ENCODE measurements around the gene NCAM2. TPM values are rescaled to one million over a fixed set of nuclear protein-coding genes. Genes with fewer than 3 reads are reported as not detected.

The NCAM2 gene
- total RNA-seq, 1 experiment from 2014 or later: not detected

- TF ChIP-seq EZH2phosphoT487 (IDR thresholded peaks at IDR 0.05; ENCODE audit: borderline replicate concordance): no peak
- no peak for TF ChIP-seq EGR1 (IDR thresholded peaks at IDR 0.05; ENCODE audit: low read depth)
- no peak for TF ChIP-seq TCF7L2 (IDR thresholded peaks at IDR 0.05; ENCODE audit: borderline replicate concordance, extremely low read depth, insufficient read depth, insufficient read length)
- no peak for TF ChIP-seq SP1 (IDR thresholded peaks at IDR 0.05; ENCODE audit: low read depth)
- no peak for TF ChIP-seq EZH2 (IDR thresholded peaks at IDR 0.05)
- no peak for TF ChIP-seq ELF1 (IDR thresholded peaks at IDR 0.05; ENCODE audit: borderline replicate concordance, low read depth)
- TF ChIP-seq CEBPB (IDR thresholded peaks at IDR 0.05; ENCODE audit: low read depth): no peak
- no peak for TF ChIP-seq POLR2A (IDR thresholded peaks at IDR 0.05; ENCODE audit: borderline replicate concordance, extremely low read depth, insufficient read depth, insufficient read length)
- TF ChIP-seq, protein P1, sequence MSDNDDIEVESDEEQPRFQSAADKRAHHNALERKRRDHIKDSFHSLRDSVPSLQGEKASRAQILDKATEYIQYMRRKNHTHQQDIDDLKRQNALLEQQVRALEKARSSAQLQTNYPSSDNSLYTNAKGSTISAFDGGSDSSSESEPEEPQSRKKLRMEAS (IDR thresholded peaks at IDR 0.05): no peak
- TF ChIP-seq ZNF274 (IDR thresholded peaks at IDR 0.05; ENCODE audit: low read depth, low read length): no peak
- no peak for TF ChIP-seq JUND (IDR thresholded peaks at IDR 0.05)
Observed at GRCh38 chr21:21200939-21201615, 202.9 kb downstream of the NCAM2 start (continued).

DNA sequence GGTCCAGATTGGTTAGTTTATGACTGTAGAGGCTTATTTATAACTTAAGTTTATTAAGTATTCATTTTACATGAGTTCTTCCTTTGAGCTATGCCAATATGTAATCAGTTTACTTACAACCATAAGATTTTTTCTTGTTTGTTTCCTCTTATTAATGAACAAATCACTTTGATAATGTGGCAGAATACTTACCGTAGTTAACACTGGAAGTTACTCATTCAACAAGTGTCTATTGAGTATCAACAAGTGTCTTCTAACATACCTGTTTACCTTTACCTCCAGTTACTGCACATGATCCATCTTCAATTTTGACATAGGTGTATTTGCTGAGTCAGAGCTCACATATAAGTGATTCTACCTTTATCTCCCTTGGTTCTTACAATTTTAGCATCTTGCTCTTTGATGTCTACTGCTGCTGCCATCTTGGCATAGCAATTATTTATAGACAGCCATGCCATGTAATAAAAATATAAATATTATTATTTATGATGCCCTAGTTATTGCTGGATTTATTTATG, 205.7 kb downstream of the NCAM2 start:
- no TSS peak for BruUV-seq (replicated peaks)
- Histone ChIP-seq H3K9me3 (ENCODE audit: control insufficient read depth in 1 of 2, insufficient read depth in 1 of 2, low read depth in 1 of 2, low read length in 2 of 2) (peaks cover 4 to 27% of the 10 kb centered on the region in 2 experiments; a peak in 3 of 4 replicates), H3K9me2 (ENCODE audit: insufficient read depth) (no peaks in the 10 kb centered on the region), H3K27ac (ENCODE audit: low read depth, low read length) (no peak overlapping the region), H4K20me1 (ENCODE audit: insufficient read depth) (no peaks in the 10 kb centered on the region), H2AFZ (ENCODE audit: low read depth, low read length, poor library complexity, severe bottlenecking) (no peak overlapping the region), H3K9ac (ENCODE audit: low read length) (no peak overlapping the region), H3K27me3 (ENCODE audit: insufficient read depth, low read length) (no peaks in the 10 kb centered on the region), H3K4me1 (ENCODE audit: control insufficient read depth in 1 of 2, insufficient read depth in 2 of 2, low read length in 2 of 2) (no peaks in the 10 kb centered on the region), H3K4me3 (replicated peaks in 1 of 2; ENCODE audit: low read depth in 1 of 2, low read length in 2 of 2) (no peak overlapping the region), H3K4me2 (ENCODE audit: low read length) (no peak overlapping the region), H3K79me2 (ENCODE audit: insufficient read depth, low read length) (no peaks in the 10 kb centered on the region), H3K36me3 (ENCODE audit: control insufficient read depth in 1 of 2, insufficient read depth in 2 of 2, low read length in 2 of 2) (no peaks in the 10 kb centered on the region)
- intact Hi-C loops (cut with micrococcal nuclease): no loop called here
- RAD21 ChIA-PET (ENCODE audit: low non-redundant PET in 1 of 2, low total read pairs in 2 of 2, uncharacterized antibody in 2 of 2, unreplicated experiment in 2 of 2): no interaction called here
- ATAC-seq (no peak), DNase-seq (ENCODE audit: low read depth, low spot score) (no peak)
- CTCF ChIA-PET: no interaction called here
- no peak for TF ChIP-seq RAD21 (IDR thresholded peaks at IDR 0.05; ENCODE audit: low read depth)
- POLR2A ChIA-PET: no interaction called here

All from HCT116 (cell line).